Glutamatergic neuron (in vitro differentiated cells): Measurements from ENCODE around the gene HBG1. TPM values are rescaled to one million over a fixed set of nuclear protein-coding genes. Genes with fewer than 3 reads are reported as not detected.

ENCODE experiments used
- DNase-seq: peaks from one replicate; pipeline ENCODE4 v3.0.0; 2022
- H3K27ac Mint-ChIP-seq: one replicate; pipeline ENCODE4 v1.8.0; 2020; ENCODE audit warnings: mild to moderate bottlenecking, mixed read lengths, inconsistent platforms; ENCODE audit not compliant: unreplicated experiment
- H3K27me3 Mint-ChIP-seq: one replicate; pipeline ENCODE4 v1.8.0; 2020; ENCODE audit warnings: mild to moderate bottlenecking, moderate library complexity, mixed read lengths, inconsistent platforms; ENCODE audit not compliant: unreplicated experiment
- H3K36me3 Mint-ChIP-seq: one replicate; pipeline ENCODE4 v1.8.0; 2020; ENCODE audit warnings: mild to moderate bottlenecking, mixed read lengths, inconsistent platforms; ENCODE audit not compliant: unreplicated experiment
- H3K4me1 Mint-ChIP-seq: one replicate; pipeline ENCODE4 v1.8.0; 2020; ENCODE audit warnings: mild to moderate bottlenecking, low read depth, mixed read lengths, inconsistent platforms; ENCODE audit not compliant: unreplicated experiment
- H3K4me3 Mint-ChIP-seq: one replicate; pipeline ENCODE4 v1.8.0; 2020; ENCODE audit warnings: mild to moderate bottlenecking, mixed read lengths, inconsistent platforms; ENCODE audit not compliant: unreplicated experiment
- H3K9me3 Mint-ChIP-seq: one replicate; pipeline ENCODE4 v1.8.0; 2020; ENCODE audit warnings: mild to moderate bottlenecking, moderate library complexity, mixed read lengths, inconsistent platforms; ENCODE audit not compliant: unreplicated experiment
- CTCF ChIP-seq: fragments of 200-600 bp; sonication (generic); IDR thresholded peaks from one replicate; pipeline ENCODE4 v1.5.0; 2021; ENCODE audit not compliant: partially characterized antibody, unreplicated experiment
- total RNA-seq: library from RNA; stranded (reverse); fragmentation: NEBNext Ultra II Directional; extraction: Animal tissue kit (Norgen Biotek cat#: 25700); gene quantifications from one replicate; pipeline ENCODE4 v1.2.1, GENCODE V29; 2021; ENCODE audit not compliant: unreplicated experiment

The HBG1 gene
- total RNA-seq, 1 donor from 2014 or later = not detected

GRCh38 chr11:5272395-5273017 is 22.8 kb upstream of the HBG1 start:
- peaks cover 7% of the 10 kb centered on the region for H3K4me1 Mint-ChIP-seq
- no peaks in the 10 kb centered on the region for H3K36me3 Mint-ChIP-seq
- TF ChIP-seq CTCF = no peak
- H3K27ac Mint-ChIP-seq = no peak overlapping the region
- H3K27me3 Mint-ChIP-seq = no peaks in the 10 kb centered on the region
- DNase-seq = no peak
- no peak overlapping the region for H3K4me3 Mint-ChIP-seq
- no peaks in the 10 kb centered on the region for H3K9me3 Mint-ChIP-seq

GRCh38 chr11:5269715-5270147 is 20.1 kb upstream of the HBG1 start, which contains the start of gene HBE1:
Gene HBE1, minus strand, starts transcription at chr11:5269945. Its CDS starts 55 bp downstream, at chr11:5269890.
- H3K36me3 Mint-ChIP-seq = no peaks in the 10 kb centered on the region
- no peak for DNase-seq
- no peaks in the 10 kb centered on the region for H3K27me3 Mint-ChIP-seq
- no peak within 1 kb of the TSS for H3K27ac Mint-ChIP-seq
- peaks cover 5% of the 10 kb centered on the region for H3K4me1 Mint-ChIP-seq
- TF ChIP-seq CTCF = no peak
- no peaks in the 10 kb centered on the region for H3K9me3 Mint-ChIP-seq
- no peak within 1 kb of the TSS for H3K4me3 Mint-ChIP-seq

GRCh38 chr11:5267033-5267563 is 17.4 kb upstream of the HBG1 start:
- Mint-ChIP-seq H3K27ac (no peak overlapping the region), H3K9me3 (peaks cover under 1% of the 10 kb centered on the region), H3K4me1 (no peaks in the 10 kb centered on the region), H3K4me3 (no peak overlapping the region), H3K27me3 (no peaks in the 10 kb centered on the region), H3K36me3 (no peaks in the 10 kb centered on the region)
- no peak for DNase-seq
- no peak for TF ChIP-seq CTCF

GRCh38 chr11:5266609-5267008 is 17.0 kb upstream of the HBG1 start:
- H3K4me3 Mint-ChIP-seq = no peak overlapping the region
- H3K4me1 Mint-ChIP-seq = no peaks in the 10 kb centered on the region
- H3K36me3 Mint-ChIP-seq = no peaks in the 10 kb centered on the region
- H3K27ac Mint-ChIP-seq = no peak overlapping the region
- no peaks in the 10 kb centered on the region for H3K27me3 Mint-ChIP-seq
- no peak for TF ChIP-seq CTCF
- no peak for DNase-seq
- peaks cover 2% of the 10 kb centered on the region for H3K9me3 Mint-ChIP-seq

GRCh38 chr11:5265832-5266231 is 16.2 kb upstream of the HBG1 start:
- Mint-ChIP-seq H3K36me3 (no peaks in the 10 kb centered on the region), H3K27me3 (no peaks in the 10 kb centered on the region), H3K4me3 (no peak overlapping the region), H3K4me1 (no peaks in the 10 kb centered on the region), H3K9me3 (peaks cover 2% of the 10 kb centered on the region), H3K27ac (no peak overlapping the region)
- TF ChIP-seq CTCF = no peak
- no peak for DNase-seq
